ENCODE data around the gene CALHM3.

CALHM3 gene

GRCh38 chr10:103423748-103424147 is 55.3 kb downstream of the CALHM3 start:
- no peak for DNase-seq
- H3K9me3 ChIP-seq: no peaks in the 10 kb centered on the region
- H3K4me3 ChIP-seq (ENCODE audit: low read depth, low read length): no peak overlapping the region
- H3K4me1 ChIP-seq: no peaks in the 10 kb centered on the region
- peaks cover 83% of the 10 kb centered on the region for H3K36me3 ChIP-seq
- no peaks in the 10 kb centered on the region for H3K27me3 ChIP-seq
- no peak for TF ChIP-seq CTCF (IDR thresholded peaks at IDR 0.05; ENCODE audit: low read depth, low read length)

All from BE2C (cell line).